SK-N-MC (cell line): ENCODE results near the gene C1QTNF9.

ENCODE experiments used
- EZH2 ChIP-seq: fragments of 200-600 bp; sonication (generic); IDR thresholded peaks from one replicate; pipeline ENCODE4 v1.6.1; 2017; ENCODE audit warnings: antibody characterized with exemption
- POLR2AphosphoS5 ChIP-seq: IDR thresholded peaks from 2 replicates; pipeline ENCODE4 v1.6.1; 2012; ENCODE audit warnings: mild to moderate bottlenecking, low read depth, low read length, borderline replicate concordance

DNA sequence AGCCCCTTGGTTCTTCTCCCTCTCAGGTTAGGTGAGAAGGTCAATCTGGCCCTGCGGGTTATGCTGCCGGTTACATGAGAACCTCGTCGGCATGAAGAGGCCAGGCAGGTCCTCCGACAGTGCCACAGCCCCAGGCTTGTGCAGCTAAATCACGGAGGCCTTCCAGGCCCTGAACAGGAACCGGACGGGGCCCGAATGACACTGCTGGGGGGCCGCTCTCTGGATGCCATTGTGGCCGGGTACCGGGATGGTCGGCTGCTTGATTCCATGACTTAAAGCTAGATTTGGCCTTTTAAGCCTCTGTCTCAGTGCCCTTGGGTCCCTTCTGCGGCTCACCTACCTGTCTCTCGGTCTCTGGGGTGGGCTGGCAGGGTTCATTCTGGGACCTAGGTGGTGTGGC is 48.4 kb downstream of the C1QTNF9 start:
- TF ChIP-seq EZH2 (no peak), POLR2AphosphoS5 (no peak)
